HepG2 (cell line): ENCODE results near the gene ACSL6. TPM values are rescaled to one million over a fixed set of nuclear protein-coding genes. Genes with fewer than 3 reads are reported as not detected.
A peak's percentile ranks its signal among the peaks of the same experiment; 100 is the strongest.

Source experiments
- AHR ChIP-seq: IDR thresholded peaks from 2 replicates; pipeline ENCODE4 v1.6.1; 2018; ENCODE audit warnings: missing genetic modification reagents, missing compliant biosample characterization
- ARID5B ChIP-seq: IDR thresholded peaks from 2 replicates; pipeline ENCODE4 v1.4.0; 2020; ENCODE audit warnings: mild to moderate bottlenecking, missing genetic modification reagents
- ERF ChIP-seq: IDR thresholded peaks from 2 replicates; pipeline ENCODE4 v1.6.1; 2018; ENCODE audit warnings: missing biosample characterization, missing genetic modification reagents
- GABPB1 ChIP-seq: IDR thresholded peaks from 2 replicates; pipeline ENCODE4 v1.6.1; 2016; ENCODE audit warnings: mild to moderate bottlenecking, missing genetic modification reagents, moderate library complexity, missing compliant biosample characterization
- HMGA1 ChIP-seq: sonication (generic); formaldehyde crosslinking; conservative IDR thresholded peaks from 2 replicates; pipeline ENCODE4 v1.4.0; 2020; ENCODE audit warnings: missing genetic modification reagents
- RBFOX2 ChIP-seq: fragments of 200-400 bp; formaldehyde crosslinking; IDR thresholded peaks from 2 replicates; pipeline ENCODE4 v1.6.1; 2017; ENCODE audit warnings: low read depth, mild to moderate bottlenecking, low read length
- SIN3A ChIP-seq: IDR thresholded peaks from 2 replicates; pipeline ENCODE4 v1.6.1; 2011; ENCODE audit warnings: low read depth, mild to moderate bottlenecking, control low read depth, low read length, borderline replicate concordance
- SRF ChIP-seq: IDR thresholded peaks from 2 replicates; pipeline ENCODE4 v1.6.1; 2011; ENCODE audit warnings: mild to moderate bottlenecking, low read depth, low read length, moderate library complexity
- TFDP1 ChIP-seq: IDR thresholded peaks from 2 replicates; pipeline ENCODE4 v1.6.1; 2016; ENCODE audit warnings: missing compliant biosample characterization, missing genetic modification reagents, borderline replicate concordance
- TOPORS ChIP-seq: sonication (generic); formaldehyde crosslinking; IDR thresholded peaks from 2 replicates; pipeline ENCODE4 v1.8.0; 2023; ENCODE audit warnings: mild to moderate bottlenecking, missing genetic modification reagents
- TSC22D2 ChIP-seq: sonication (generic); formaldehyde crosslinking; IDR thresholded peaks from 2 replicates; pipeline ENCODE4 v1.5.1; 2020; ENCODE audit warnings: missing genetic modification reagents, mild to moderate bottlenecking, borderline replicate concordance
- ZBTB33 ChIP-seq: sonication (generic); formaldehyde crosslinking; IDR thresholded peaks from 2 replicates; pipeline ENCODE4 v1.4.0; 2020; ENCODE audit warnings: missing genetic modification reagents
- ZFP82 ChIP-seq: sonication (generic); formaldehyde crosslinking; IDR thresholded peaks from 2 replicates; pipeline ENCODE4 v1.5.1; 2020; ENCODE audit warnings: mild to moderate bottlenecking, missing genetic modification reagents, borderline replicate concordance
- ZNF296 ChIP-seq: sonication (generic); formaldehyde crosslinking; conservative IDR thresholded peaks from 2 replicates; pipeline ENCODE4 v1.5.0; 2020; ENCODE audit warnings: mild to moderate bottlenecking, missing genetic modification reagents
- ZNF326 ChIP-seq: sonication (generic); formaldehyde crosslinking; IDR thresholded peaks from 2 replicates; pipeline ENCODE4 v1.4.0; 2020; ENCODE audit warnings: missing genetic modification reagents, borderline replicate concordance
- ZNF691 ChIP-seq: sonication (generic); formaldehyde crosslinking; IDR thresholded peaks from 2 replicates; pipeline ENCODE4 v1.4.0; 2020; ENCODE audit warnings: missing genetic modification reagents, low read depth, mild to moderate bottlenecking, borderline replicate concordance
- ZNF704 ChIP-seq: sonication (generic); formaldehyde crosslinking; IDR thresholded peaks from 2 replicates; pipeline ENCODE4 v1.8.1; 2023; ENCODE audit warnings: mild to moderate bottlenecking, inconsistent platforms, moderate library complexity, missing genetic modification reagents, borderline replicate concordance
- ZNF740 ChIP-seq: sonication (generic); formaldehyde crosslinking; IDR thresholded peaks from 2 replicates; pipeline ENCODE4 v1.4.0; 2020; ENCODE audit warnings: missing genetic modification reagents
- ZNF83 ChIP-seq: sonication (generic); formaldehyde crosslinking; IDR thresholded peaks from 2 replicates; pipeline ENCODE4 v1.4.0; 2020; ENCODE audit warnings: missing genetic modification reagents, mild to moderate bottlenecking, borderline replicate concordance
- polyA plus RNA-seq, 8 experiments: library from polyadenylated mRNA; depleted of rRNA in 3 of 8; stranded (reverse) in 7 of 8; unstranded in 1 of 8; fragments of >200 nt; fragmentation: Illumina TruSeq in 4 of 8; extraction: Trizol in 4 of 8; gene quantifications; 2 replicates each; pipeline versions ENCODE4 v1.2.1 to v1.2.3, GENCODE V29; 2011 to 2016; ENCODE audit warnings: low read depth in 4 of 8, missing spikeins in 1 of 8, mixed read lengths in 1 of 8; ENCODE audit not compliant: insufficient read depth in 1 of 8
- total RNA-seq, 5 experiments: library from RNA; depleted of rRNA; stranded (reverse); fragments of >200 nt; fragmentation: Illumina TruSeq; extraction: Trizol; gene quantifications; 2 replicates each; pipeline ENCODE4 v1.2.3, GENCODE V29; 2016; ENCODE audit warnings: low read depth in 1 of 5

ACSL6 gene
- total and polyA plus RNA-seq, 2 of the 13 experiments (the other 11 are each of a cell fraction or from before 2014, with no cell fraction given): 3.7 to 3.8 TPM

GRCh38 chr5:131996210-131997025 is 15.0 kb downstream of the ACSL6 start (continued):
- TF ChIP-seq ZNF740 (CRISPR knock-in tag) (no peak), ZNF296 (CRISPR knock-in tag) (no peak), ZFP82 (no peak), TSC22D2 (peak; percentile 63; the same call in 1 of the 2 replicates), ARID5B (peak; percentile 97), TFDP1 (CRISPR knock-in tag) (peak; percentile 58; the same call in 1 of the 2 replicates), TOPORS (CRISPR knock-in tag) (no peak), ZNF326 (CRISPR knock-in tag) (no peak), ZNF83 (CRISPR knock-in tag) (no peak), ZBTB33 (CRISPR knock-in tag) (no peak), GABPB1 (peak; percentile 67), ZNF691 (CRISPR knock-in tag) (peak; percentile 46; the same call in 1 of the 2 replicates), AHR (no peak), SIN3A (no peak), SRF (no peak; the same call in 1 of the 2 replicates), ZNF704 (CRISPR knock-in tag) (0 out of 2 replicates have a peak, but pooled peaks have one; percentile 28), HMGA1 (CRISPR knock-in tag) (no peak), ERF (CRISPR knock-in tag) (peak; percentile 94), RBFOX2 (peak; percentile 49)
